Measurements from ENCODE around the gene PSME4. TPM values are rescaled to one million over a fixed set of nuclear protein-coding genes. Genes with fewer than 3 reads are reported as not detected.
A peak's percentile ranks its signal among the peaks of the same experiment; 100 is the strongest.

PSME4 gene
- total RNA-seq, 2 donors from 2014 or later, result 90.6 to 116 TPM

- Histone ChIP-seq H3K4me3 (ENCODE audit: low read length) (no peak overlapping the region), H3K4me1 (ENCODE audit: control insufficient read depth, insufficient read depth, low read length) (no peaks in the 10 kb centered on the region), H3K9ac (ENCODE audit: extremely low read depth, low read length, poor library complexity, severe bottlenecking) (no peak overlapping the region), H3K27ac (ENCODE audit: low read depth, low read length) (no peak overlapping the region), H3K36me3 (ENCODE audit: control insufficient read depth, insufficient read depth, low read length) (peaks cover 86% of the 10 kb centered on the region), H3K9me3 (ENCODE audit: control insufficient read depth, low read length) (no peaks in the 10 kb centered on the region), H3K27me3 (ENCODE audit: control insufficient read depth, insufficient read depth, low read length, poor library complexity, severe bottlenecking) (no peaks in the 10 kb centered on the region)
- TF ChIP-seq CTCF (conservative IDR thresholded peaks at IDR 0.05), result no peak
- H3K4me3 Mint-ChIP-seq, result no peak overlapping the region
- peaks cover 2% of the 10 kb centered on the region for H3K4me1 Mint-ChIP-seq
- DNase-seq, result no peak
- no peaks in the 10 kb centered on the region for H3K9me3 Mint-ChIP-seq
- no peak overlapping the region for H3K27ac Mint-ChIP-seq
- no peaks in the 10 kb centered on the region for H3K27me3 Mint-ChIP-seq (ENCODE audit: insufficient read depth)
- H3K36me3 Mint-ChIP-seq (ENCODE audit: low read depth), result peaks cover 46% of the 10 kb centered on the region
- WGBS, 2 experiments (ENCODE audit: insufficient coverage in 1 of 2, insufficient read length in 1 of 2), result 94 to 97% methylated on average over 4 to 5 of the region's 6 CpGs
Observed at GRCh38 chr2:53863538-53864227, 107.1 kb downstream of the PSME4 start.

- no peaks in the 10 kb centered on the region for H3K27me3 Mint-ChIP-seq (ENCODE audit: insufficient read depth)
- Histone ChIP-seq H3K27me3 (ENCODE audit: control insufficient read depth, insufficient read depth, low read length, poor library complexity, severe bottlenecking) (no peaks in the 10 kb centered on the region), H3K9me3 (ENCODE audit: control insufficient read depth, low read length) (no peaks in the 10 kb centered on the region), H3K4me3 (ENCODE audit: low read length) (no peak overlapping the region), H3K4me1 (ENCODE audit: control insufficient read depth, insufficient read depth, low read length) (no peaks in the 10 kb centered on the region), H3K27ac (ENCODE audit: low read depth, low read length) (no peak overlapping the region), H3K9ac (ENCODE audit: extremely low read depth, low read length, poor library complexity, severe bottlenecking) (no peak overlapping the region), H3K36me3 (ENCODE audit: control insufficient read depth, insufficient read depth, low read length) (peaks cover 80% of the 10 kb centered on the region)
- H3K36me3 Mint-ChIP-seq (ENCODE audit: low read depth), result peaks cover 41% of the 10 kb centered on the region
- no peak for DNase-seq
- no peak overlapping the region for H3K27ac Mint-ChIP-seq
- WGBS, 2 experiments (ENCODE audit: insufficient coverage in 1 of 2, insufficient read length in 1 of 2), result 97 to 100% methylated on average over 3 to 5 of the region's 5 CpGs
- peaks cover 2% of the 10 kb centered on the region for H3K4me1 Mint-ChIP-seq
- TF ChIP-seq CTCF (conservative IDR thresholded peaks at IDR 0.05), result no peak
- H3K9me3 Mint-ChIP-seq, result no peaks in the 10 kb centered on the region
- no peak overlapping the region for H3K4me3 Mint-ChIP-seq
Observed at GRCh38 chr2:53861824-53862223, 109.0 kb downstream of the PSME4 start.

GRCh38 chr2:53859206-53860181, 111.3 kb downstream of the PSME4 start, which contains the start of gene GPR75:
Gene GPR75, minus strand, starts transcription at chr2:53859967. Its CDS starts 5,211 bp downstream, at chr2:53854756.
- Histone ChIP-seq H3K36me3 (ENCODE audit: control insufficient read depth, insufficient read depth, low read length) (peaks cover 79% of the 10 kb centered on the region), H3K4me3 (ENCODE audit: low read length) (no peak within 1 kb of the TSS), H3K4me1 (ENCODE audit: control insufficient read depth, insufficient read depth, low read length) (no peaks in the 10 kb centered on the region), H3K27me3 (ENCODE audit: control insufficient read depth, insufficient read depth, low read length, poor library complexity, severe bottlenecking) (no peaks in the 10 kb centered on the region), H3K9ac (ENCODE audit: extremely low read depth, low read length, poor library complexity, severe bottlenecking) (no peak within 1 kb of the TSS), H3K9me3 (ENCODE audit: control insufficient read depth, low read length) (no peaks in the 10 kb centered on the region), H3K27ac (ENCODE audit: low read depth, low read length) (no peak within 1 kb of the TSS)
- no peaks in the 10 kb centered on the region for H3K9me3 Mint-ChIP-seq
- H3K36me3 Mint-ChIP-seq (ENCODE audit: low read depth), result peaks cover 27% of the 10 kb centered on the region
- no peak within 1 kb of the TSS for H3K27ac Mint-ChIP-seq
- H3K27me3 Mint-ChIP-seq (ENCODE audit: insufficient read depth), result no peaks in the 10 kb centered on the region
- H3K4me3 Mint-ChIP-seq, result peak within 1 kb of the TSS; percentile 40
- 95 to 98% methylated on average over 32 to 71 of the region's 72 CpGs for WGBS, 2 experiments (ENCODE audit: insufficient coverage in 1 of 2, insufficient read length in 1 of 2)
- DNase-seq, result peak; percentile 77
- peaks cover 2% of the 10 kb centered on the region for H3K4me1 Mint-ChIP-seq
- no peak for TF ChIP-seq CTCF (conservative IDR thresholded peaks at IDR 0.05)
